ENCODE data around the gene TRAPPC13. TPM values are rescaled to one million over a fixed set of nuclear protein-coding genes. Genes with fewer than 3 reads are reported as not detected.

Gene TRAPPC13
- total and polyA plus RNA-seq, 10 of the 15 experiments (the other 5 are each of a cell fraction or from before 2014, with no cell fraction given), result 16.5 to 35.6 (median 25.0) TPM

- Histone ChIP-seq H3K4me1 (ENCODE audit: control insufficient read depth, insufficient read depth, low read length) (peaks cover 4% of the 10 kb centered on the region; the same call in 1 of the 2 replicates), H2AFZ (ENCODE audit: control insufficient read depth, low read depth, low read length) (no peak overlapping the region), H3K9me3 (replicated peaks; ENCODE audit: control insufficient read depth, insufficient read depth, low read length) (no peaks in the 10 kb centered on the region; the same call in 2 of the 3 replicates), H3K27ac (ENCODE audit: control insufficient read depth, insufficient read depth) (no peak overlapping the region), H3K9ac (ENCODE audit: control insufficient read depth, insufficient read depth, low read length) (no peak overlapping the region), H3K79me2 (ENCODE audit: control insufficient read depth, insufficient read depth, low read length) (no peaks in the 10 kb centered on the region), H3K4me3 (no peak overlapping the region), H4K20me1 (ENCODE audit: control insufficient read depth, insufficient read depth) (no peaks in the 10 kb centered on the region), H3K27me3 (replicated peaks in 1 of 2; ENCODE audit: control insufficient read depth in 2 of 2, insufficient read depth in 2 of 2, low read length in 1 of 2) (no peaks in the 10 kb centered on the region), H3K36me3 (ENCODE audit: control insufficient read depth in 2 of 2, insufficient read depth in 2 of 2, low read length in 1 of 2) (peaks cover 0 to 2% of the 10 kb centered on the region in 2 experiments; a peak in 1 of 4 replicates), H3K4me2 (ENCODE audit: control insufficient read depth, insufficient read depth) (no peak overlapping the region)
- no peak for FAIRE-seq
- intact Hi-C loops (cut with micrococcal nuclease; ENCODE audit: unreplicated experiment), result no loop called here
- ATAC-seq, result no peak
- RAD21 ChIA-PET (ENCODE audit: unreplicated experiment), result no interaction called here
- in situ Hi-C loops (cut with MboI), result no loop called here
- SMC1A ChIA-PET (ENCODE audit: uncharacterized antibody, unreplicated experiment), result interaction anchor here (1.3 to 1.4 kb wide), 2 partner anchors 16 to 100 kb away, joined by 3 read pairs; no protein-coding TSS in a partner anchor
- DNase-seq (ENCODE audit: low read depth, low spot score), result no peak
- CTCF ChIA-PET, result interaction anchor here (0.8 kb wide), 1 partner anchor 9 kb away, joined by 4 read pairs; no protein-coding TSS in a partner anchor
- no TSS peak for BruUV-seq (replicated peaks)
- POLR2A ChIA-PET, result no interaction called here
- no peak for TF ChIP-seq RAD21 (IDR thresholded peaks at IDR 0.05; ENCODE audit: insufficient read depth, low read depth, low read length)
- no peak for TF ChIP-seq SP1 (IDR thresholded peaks at IDR 0.05; ENCODE audit: low read depth, low read length)
- TF ChIP-seq SMAD5 (IDR thresholded peaks at IDR 0.05; ENCODE audit: low read depth), result no peak
- no peak for TF ChIP-seq NBN (IDR thresholded peaks at IDR 0.05)
- no peak for TF ChIP-seq PAX5 (IDR thresholded peaks at IDR 0.05; ENCODE audit: borderline replicate concordance, low read depth, low read length)
- TF ChIP-seq SUPT20H (IDR thresholded peaks at IDR 0.05; ENCODE audit: borderline replicate concordance, control insufficient read depth, low read depth, low read length), result no peak
- no peak for TF ChIP-seq DPF2 (IDR thresholded peaks at IDR 0.05)
- TF ChIP-seq ATF3 (IDR thresholded peaks at IDR 0.05; ENCODE audit: borderline replicate concordance, extremely low read depth, low read depth, low read length), result no peak
- TF ChIP-seq JUND (IDR thresholded peaks at IDR 0.05; ENCODE audit: low read depth, low read length), result no peak
- no peak for TF ChIP-seq IKZF1 (conservative IDR thresholded peaks at IDR 0.05)
- no peak for TF ChIP-seq CBFB (IDR thresholded peaks at IDR 0.05; ENCODE audit: low read depth)
- no peak for TF ChIP-seq PAX8 (IDR thresholded peaks at IDR 0.05)
- no peak for TF ChIP-seq TCF12 (IDR thresholded peaks at IDR 0.05; ENCODE audit: low read depth, low read length)
- no peak for TF ChIP-seq MYB (IDR thresholded peaks at IDR 0.05; ENCODE audit: borderline replicate concordance, low read depth, low read length)
- TF ChIP-seq ZNF207 (IDR thresholded peaks at IDR 0.05; ENCODE audit: borderline replicate concordance), result no peak
- TF ChIP-seq EED (IDR thresholded peaks at IDR 0.05; ENCODE audit: low read depth), result no peak
- no peak for TF ChIP-seq CHD4 (IDR thresholded peaks at IDR 0.05)
Observed at GRCh38 chr5:65696892-65697291, 72.1 kb downstream of the TRAPPC13 start.

All from GM12878 (cell line).